Activated CD4-positive, alpha-beta T cell treated with anti-CD3 and anti-CD28 coated beads, Interleukin-10, Interleukin-2, amounts not matched to agents 100 ng/mL and 50 ng/mL, durations not matched to agents 16 hours and 8 hours (primary cell): ENCODE measurements around the gene STING1.
"Not testable (repeated sequence)": the region's sequence is repeated elsewhere in the genome, so short reads cannot be mapped to it uniquely, and the experiment has no call there.

ENCODE experiments used
- DNase-seq: peaks from one replicate; pipeline ENCODE4 v3.0.0-alpha.2; 2020

The STING1 gene

DNA sequence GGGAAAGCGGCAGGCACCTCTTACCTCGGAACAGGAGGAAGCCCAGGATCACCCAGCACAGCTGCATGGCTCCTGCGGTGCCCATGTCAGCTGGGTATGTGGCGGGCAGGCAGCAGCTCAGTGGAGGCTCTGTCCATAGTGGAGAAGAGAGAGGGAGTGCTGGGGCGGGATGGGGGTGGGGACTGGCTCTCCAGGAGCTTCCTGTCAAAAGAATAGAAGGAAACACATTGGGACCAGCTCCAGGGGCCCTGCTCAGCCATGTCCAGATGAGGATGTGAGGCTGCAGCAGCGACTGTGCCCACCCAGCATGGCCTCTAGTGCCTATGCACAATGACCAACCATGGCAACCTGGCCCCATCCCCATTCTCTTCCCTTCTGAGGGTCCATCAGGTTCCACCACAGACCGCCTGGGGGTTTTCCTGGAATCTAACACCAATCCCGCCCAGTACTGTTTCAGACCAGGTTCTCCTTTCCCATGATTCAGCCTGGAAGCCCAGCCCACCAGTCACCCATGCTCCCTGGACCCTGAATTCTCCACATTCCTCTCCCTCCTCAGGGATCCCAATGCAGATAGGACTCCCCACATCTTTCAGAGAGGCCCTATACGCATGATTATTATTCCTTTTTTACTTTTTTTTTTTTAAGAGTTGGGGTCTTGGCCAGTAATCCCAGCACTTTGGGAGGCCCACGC lies 19.8 kb downstream of the STING1 start, which contains the start of gene ECSCR:
TSS of gene ECSCR (minus strand) at position 158 of the 691 bp plus-strand sequence. CDS start at position 85, 73 bp downstream.
- DNase-seq: no peak

- no peak for DNase-seq
Observed at GRCh38 chr5:139461698-139462097, 20.9 kb downstream of the STING1 start.

- DNase-seq: no peak
Observed at GRCh38 chr5:139461176-139461575, 21.4 kb downstream of the STING1 start.

- peak; percentile 56 for DNase-seq
Observed at GRCh38 chr5:139460455-139460854, 22.1 kb downstream of the STING1 start.

GRCh38 chr5:139459451-139459934 lies 23.1 kb downstream of the STING1 start:
- peak; percentile 61 for DNase-seq

DNA sequence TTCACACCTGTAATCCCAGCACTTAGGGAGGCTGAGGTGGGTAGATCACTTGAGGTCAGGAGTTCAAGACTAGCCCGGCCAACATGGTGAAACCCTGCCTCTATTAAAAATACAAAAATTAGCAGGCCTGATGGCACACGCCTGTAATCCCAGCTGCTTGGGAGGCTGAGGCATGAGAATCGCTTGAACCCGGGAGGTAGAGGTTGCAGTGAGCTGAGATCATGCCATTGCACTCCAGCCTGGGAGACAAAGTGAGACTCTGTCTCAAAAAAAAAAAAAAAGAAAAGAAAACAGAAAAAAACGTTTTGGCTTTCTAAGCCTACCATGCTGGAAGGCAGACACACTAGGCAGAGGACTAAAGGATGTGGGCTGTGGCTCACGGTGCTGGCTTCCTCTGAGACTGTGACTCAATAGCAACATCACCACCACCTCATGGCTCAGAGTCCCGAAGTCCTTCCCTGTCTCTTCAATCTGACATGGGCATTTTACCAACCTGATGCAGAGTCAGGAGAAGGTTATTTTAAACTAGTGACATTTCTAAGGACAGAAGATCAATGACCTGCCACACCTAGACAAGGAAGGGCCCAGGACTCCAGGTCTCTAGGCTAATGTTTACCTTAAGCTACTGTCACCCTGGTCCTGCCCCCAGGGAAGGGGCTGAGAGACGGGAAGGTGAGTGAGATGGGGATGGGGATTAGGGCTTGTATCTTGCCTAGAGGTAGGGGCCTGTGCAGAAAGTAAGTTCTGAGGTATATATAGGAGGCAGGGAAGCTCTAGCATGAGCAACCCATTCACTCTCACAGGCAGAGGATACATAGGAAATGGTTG lies 23.8 kb downstream of the STING1 start:
- DNase-seq: peak; percentile 94

DNA sequence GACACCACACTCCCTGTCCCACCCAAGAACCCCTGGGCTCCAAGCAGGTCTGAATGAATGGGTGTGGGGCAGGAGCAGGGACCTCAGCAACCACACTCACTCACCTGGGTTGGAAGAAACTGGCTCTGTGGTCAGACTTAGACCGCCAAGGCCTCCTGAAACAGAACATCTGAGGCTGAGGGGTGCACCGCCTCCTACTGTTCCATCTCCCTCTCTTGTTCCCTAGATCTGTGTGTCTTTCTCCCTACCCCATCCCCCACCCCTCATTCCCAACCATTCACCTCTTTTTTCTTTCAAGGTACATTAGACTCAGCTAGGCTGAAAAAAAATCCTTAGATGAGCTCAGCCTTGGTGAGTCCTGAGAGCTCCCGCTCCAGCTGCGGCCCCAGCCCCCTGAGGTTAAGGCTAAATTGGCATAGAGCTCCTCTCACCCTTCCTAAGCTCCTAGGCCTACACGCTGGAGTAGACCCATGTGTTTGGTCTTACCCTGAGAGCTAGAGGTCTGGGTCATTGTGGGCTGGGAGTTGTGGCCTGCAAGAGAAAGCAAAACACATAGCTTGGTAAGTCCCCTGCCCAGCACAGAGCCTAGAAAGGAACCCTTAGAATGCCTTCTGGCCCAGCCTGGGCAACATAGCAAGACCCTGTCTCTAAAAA lies 24.8 kb downstream of the STING1 start:
- DNase-seq: peak; percentile 70

DNA sequence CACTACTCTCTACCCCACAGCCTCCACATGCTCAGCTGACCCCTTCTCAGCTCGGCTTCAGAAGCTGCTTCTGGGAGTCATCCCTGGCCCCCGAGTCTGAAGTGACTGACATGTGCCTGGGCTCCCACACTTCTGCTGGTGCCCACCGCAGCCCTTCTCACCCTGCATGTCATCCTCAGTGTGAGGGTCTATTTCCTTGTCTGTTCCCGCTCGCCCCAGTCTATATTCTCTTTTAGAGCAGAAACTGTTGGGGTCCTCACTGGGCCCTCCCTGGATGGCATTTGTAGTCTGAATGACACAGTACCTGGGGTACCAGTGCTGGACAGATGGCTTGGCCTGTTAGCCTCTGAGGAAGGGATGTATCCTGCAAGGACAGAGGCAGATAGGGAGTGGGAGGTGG lies 25.3 kb downstream of the STING1 start:
- DNase-seq: no peak

DNA sequence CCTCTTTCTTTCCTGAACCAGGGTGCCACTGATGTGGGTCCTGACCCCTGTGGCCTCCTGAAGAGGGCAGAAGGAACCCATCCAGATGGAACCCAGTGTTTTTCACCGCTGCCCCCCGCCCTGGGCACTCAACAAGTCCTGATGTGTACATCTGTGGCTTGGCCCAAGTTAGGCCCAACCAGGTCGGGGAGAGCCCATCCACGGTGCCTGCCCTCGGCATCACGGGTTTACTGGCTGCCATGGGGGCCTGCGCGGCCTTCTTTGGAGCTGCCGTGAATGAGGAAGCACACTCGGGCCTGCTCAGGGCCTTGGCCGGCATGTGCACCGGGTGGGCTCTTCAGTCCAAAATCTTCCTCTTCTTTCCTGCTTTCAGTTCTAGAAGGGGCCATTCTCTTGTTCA lies 25.8 kb downstream of the STING1 start:
- no peak for DNase-seq

DNA sequence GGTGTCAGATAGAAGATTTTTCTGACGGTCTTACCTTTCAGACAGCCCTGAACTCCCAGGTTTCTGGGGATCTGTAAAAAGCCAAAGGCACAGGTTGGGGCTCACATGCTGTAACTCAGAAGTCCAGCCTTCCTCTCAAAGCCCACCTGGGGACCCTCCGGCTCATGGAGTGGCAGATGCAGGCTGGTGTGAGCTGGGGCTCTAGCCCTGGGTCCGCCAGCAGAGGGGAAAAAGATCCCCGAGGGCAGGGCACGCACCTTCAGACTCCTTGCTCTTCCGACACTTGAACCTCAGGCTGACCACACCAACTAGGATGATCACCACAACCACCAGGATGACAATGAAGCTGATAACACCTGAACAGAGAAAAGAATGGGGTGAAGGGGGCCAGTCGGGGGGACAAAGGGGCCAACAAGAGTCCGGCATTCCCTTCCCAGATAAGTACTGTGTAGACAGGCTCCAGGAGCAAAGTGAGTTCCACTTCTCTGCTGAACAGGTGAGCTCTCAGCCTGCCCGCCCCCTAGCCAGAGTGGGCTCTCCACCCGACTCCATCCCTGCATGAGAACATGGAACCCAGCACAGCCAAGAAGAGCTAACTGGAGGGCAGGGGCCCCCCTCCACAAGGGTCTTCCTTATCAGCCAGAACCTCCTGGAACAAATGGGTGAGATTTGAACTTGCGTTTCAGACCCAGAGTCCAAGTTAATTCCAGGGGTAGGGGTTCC lies 27.8 kb downstream of the STING1 start:
- DNase-seq: no peak

- peak; percentile 45 for DNase-seq
Observed at GRCh38 chr5:139453683-139454567, 28.6 kb downstream of the STING1 start.

DNA sequence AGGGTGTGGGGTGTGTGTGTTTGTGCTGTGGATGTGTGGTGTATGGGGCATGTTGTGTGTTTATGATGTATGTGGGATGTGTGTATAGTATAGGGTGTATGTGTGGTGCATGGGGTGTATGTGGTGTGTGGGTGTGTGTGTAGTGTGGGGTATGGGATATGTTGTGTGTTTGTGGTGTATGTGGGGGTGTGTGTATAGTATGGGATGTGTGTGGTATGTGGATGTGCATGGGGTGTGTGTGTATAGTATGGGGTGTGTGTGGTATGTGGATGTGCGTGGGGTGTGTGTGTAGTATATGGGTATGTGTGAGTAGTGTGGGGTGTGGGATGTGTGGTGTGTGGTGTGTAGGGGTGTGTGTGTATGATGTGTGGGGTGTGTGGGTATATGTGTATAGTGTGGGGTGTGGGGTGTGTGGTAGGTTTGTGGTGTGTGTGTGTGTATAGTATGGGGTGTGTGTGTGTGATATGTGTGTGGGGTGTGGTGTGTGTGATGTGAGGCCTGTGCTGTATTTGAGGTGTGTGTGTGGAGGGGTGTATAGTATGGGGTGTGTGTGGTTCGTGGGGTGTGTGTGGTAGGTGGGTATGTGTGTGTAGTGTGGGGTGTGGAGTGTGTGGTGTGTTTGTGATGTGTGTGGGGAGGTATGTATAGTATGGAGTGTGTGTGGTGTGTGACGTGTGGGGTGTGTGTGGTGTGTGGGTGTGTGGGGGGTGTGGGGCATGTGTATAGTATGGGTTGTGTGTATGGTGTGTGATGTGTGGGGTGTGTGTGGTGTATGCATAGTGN lies 30.5 kb downstream of the STING1 start:
- no peak for DNase-seq

- no peak for DNase-seq
Observed at GRCh38 chr5:139451176-139451575, 31.4 kb downstream of the STING1 start.

DNA sequence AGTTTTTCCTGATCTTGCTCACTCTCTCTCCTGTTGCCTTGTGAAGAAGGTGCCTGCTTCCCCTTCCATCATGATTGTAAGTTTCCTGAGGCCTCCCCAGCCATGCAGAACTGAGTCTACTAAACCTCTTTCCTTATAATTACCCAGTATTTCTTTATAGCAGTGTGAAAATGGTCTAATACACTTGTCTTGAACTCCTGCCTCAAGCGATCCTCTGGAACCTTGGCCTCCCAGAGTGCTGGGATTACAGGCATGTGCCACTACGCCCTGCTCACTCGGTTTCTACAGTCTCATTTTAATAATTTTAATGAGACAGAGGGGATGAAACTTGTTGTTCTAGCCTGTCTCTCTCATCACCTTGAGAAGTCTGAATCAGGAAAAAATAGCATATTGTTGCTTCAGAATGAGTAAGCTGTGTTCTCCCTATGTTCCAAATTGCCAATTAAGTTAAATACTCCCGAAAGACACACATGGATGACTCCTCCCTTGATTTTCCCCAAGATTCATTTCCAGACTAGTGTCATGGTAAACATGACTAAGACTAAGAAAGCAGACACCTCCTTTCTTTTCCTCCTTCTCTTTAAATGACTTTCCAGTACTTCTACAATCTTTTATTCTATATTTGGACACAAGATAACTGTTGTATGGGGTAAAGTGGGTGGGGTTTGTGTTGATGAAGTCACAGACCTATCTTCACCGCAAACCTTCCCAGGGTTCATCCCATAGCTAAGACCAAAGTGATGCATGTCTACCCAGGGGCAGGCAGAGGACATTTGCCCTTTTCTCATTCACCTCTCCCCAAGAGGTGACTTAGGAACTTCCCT lies 35.4 kb downstream of the STING1 start:
- DNase-seq: peak; percentile 94

- no peak for DNase-seq
Observed at GRCh38 chr5:139445325-139446170, 37.0 kb downstream of the STING1 start.

DNA sequence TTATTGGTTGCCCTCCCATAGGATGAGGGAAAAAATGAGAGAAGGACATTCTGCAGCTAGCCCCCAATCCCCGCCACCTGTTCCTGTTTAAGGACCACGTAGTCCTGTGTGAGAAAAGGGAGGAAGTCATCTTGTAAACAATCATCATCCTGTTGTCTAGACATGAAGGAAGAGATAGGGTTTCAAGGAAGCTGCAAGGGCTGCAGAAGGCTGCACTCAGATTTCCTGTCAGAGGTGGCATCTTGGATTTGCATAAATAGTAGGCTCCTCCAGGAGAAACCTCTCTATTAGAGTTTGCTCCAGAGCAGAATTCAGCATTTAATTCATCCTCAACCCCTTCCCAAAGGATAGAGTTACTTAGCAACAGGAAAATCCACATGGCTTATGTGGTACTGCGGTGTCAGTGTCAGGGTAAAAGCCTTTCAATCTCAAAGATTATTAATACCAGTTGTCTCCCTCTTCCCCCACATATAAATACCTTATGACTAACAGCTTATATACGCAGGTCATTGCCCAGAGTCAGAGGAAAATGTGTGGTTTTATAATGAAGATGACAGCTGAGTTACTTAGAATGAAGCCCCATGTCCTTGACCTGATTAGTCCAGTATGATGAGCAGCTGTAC lies 38.6 kb downstream of the STING1 start:
- peak; percentile 37 for DNase-seq

DNA sequence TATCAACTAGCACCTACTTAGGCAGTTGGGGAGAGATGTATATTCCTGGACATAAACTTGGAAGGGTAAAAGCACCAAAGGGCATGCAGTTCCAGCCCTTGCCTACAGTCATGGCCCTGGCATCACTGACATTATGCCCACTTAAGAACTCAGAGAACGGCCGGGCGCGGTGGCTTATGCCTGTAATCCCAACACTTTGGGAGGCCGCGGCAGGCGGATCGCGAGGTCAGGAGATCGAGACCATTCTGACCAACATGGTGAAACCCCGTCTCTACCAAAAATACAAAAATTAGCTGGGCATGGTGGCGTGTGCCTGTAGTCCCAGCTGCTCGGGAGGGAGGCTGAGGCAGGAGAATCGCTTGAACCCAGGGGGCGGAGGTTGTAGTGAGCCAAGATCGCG lies 42.1 kb downstream of the STING1 start:
- not testable (repeated sequence) for DNase-seq
